Cardiac fibroblast (primary cell): ENCODE measurements around the gene MAP4K3.

Experiments used
- DNase-seq, 2 donors: peaks; one replicate each; pipeline versions ENCODE4 v3.0.0 to v3.0.0-alpha.2; 2010; ENCODE audit warnings: low read depth in 2 of 2
- H3K4me3 ChIP-seq, 2 donors: replicated peaks in 1 of 2; 1 replicate in 1 of 2; 2 replicates in 1 of 2; pipeline ENCODE4 v1.5.1; 2011; ENCODE audit warnings: low read depth in 2 of 2, low read length in 2 of 2, mild to moderate bottlenecking in 2 of 2, moderate library complexity in 1 of 2
- TF ChIP-seq, protein P1 (sequence below): IDR thresholded peaks from one replicate; pipeline ENCODE4 v1.5.1; 2011; ENCODE audit warnings: low read depth, mild to moderate bottlenecking, low read length, inconsistent platforms

The MAP4K3 gene

DNA sequence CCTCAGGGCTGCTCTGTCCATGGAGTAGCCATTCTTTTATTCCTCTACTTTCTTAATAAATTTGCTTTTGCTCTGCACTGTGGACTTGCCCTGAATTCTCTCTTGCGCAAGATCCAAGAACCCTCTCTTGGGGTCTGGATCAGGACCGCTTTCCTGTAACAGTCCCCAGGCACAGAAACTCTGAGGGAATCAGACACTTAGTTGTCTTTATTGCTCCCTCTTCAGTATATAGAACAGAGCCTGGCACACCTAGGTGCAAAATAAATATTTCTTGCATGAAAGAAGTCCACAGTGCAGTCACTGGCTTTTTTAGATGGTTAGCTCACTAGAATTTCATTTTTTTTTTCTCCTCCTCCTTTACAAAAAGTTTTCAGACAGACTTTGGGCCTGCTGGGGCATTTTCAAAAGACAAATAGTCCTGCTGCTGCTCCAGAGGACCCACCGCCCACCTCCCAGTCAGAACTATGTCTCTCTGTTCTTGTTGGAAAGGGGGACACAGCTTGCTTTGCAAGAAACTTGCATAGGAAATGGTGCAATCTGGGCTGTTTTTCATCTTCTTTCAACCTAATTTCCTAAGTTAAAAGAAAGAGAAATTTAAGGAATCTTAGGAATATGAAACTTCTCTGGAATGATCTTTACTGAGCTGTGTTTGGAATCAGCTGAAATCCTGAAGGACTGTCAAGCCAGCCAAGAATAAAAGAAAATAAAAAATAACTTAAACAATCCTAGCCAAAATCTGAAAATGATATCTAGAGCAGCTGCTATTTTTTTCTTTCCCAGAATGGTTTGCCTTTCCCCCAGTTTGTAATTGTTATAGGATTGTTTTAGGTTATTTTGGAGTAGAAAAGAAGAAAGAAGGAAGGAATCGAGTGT lies 31.7 kb upstream of the MAP4K3 start:
- DNase-seq = peak in 1 of 2 donors; percentile 80
- H3K4me3 ChIP-seq = no peak overlapping the region
- TF ChIP-seq, protein P1, sequence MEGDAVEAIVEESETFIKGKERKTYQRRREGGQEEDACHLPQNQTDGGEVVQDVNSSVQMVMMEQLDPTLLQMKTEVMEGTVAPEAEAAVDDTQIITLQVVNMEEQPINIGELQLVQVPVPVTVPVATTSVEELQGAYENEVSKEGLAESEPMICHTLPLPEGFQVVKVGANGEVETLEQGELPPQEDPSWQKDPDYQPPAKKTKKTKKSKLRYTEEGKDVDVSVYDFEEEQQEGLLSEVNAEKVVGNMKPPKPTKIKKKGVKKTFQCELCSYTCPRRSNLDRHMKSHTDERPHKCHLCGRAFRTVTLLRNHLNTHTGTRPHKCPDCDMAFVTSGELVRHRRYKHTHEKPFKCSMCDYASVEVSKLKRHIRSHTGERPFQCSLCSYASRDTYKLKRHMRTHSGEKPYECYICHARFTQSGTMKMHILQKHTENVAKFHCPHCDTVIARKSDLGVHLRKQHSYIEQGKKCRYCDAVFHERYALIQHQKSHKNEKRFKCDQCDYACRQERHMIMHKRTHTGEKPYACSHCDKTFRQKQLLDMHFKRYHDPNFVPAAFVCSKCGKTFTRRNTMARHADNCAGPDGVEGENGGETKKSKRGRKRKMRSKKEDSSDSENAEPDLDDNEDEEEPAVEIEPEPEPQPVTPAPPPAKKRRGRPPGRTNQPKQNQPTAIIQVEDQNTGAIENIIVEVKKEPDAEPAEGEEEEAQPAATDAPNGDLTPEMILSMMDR = no peak

DNA sequence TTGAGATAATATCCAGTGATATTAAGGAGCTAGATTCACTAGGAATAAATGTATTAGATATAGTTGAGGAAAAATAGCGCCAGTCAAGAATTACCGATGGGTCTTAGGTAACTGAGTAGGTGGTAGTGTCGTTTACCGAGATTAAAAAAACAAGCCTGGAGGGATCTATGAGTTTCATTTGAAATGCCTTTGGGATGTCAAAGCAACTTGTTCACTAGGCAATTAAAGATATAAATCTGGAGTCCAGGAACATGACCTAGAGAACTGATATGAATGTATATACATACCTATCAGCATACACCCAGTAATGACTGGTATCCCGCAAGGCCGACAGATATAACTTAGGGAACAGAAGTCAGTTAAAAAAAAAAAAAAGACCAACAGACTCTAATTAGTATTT lies 29.2 kb upstream of the MAP4K3 start:
- H3K4me3 ChIP-seq = no peak overlapping the region
- DNase-seq = no peak
- TF ChIP-seq, protein P1 = no peak

DNA sequence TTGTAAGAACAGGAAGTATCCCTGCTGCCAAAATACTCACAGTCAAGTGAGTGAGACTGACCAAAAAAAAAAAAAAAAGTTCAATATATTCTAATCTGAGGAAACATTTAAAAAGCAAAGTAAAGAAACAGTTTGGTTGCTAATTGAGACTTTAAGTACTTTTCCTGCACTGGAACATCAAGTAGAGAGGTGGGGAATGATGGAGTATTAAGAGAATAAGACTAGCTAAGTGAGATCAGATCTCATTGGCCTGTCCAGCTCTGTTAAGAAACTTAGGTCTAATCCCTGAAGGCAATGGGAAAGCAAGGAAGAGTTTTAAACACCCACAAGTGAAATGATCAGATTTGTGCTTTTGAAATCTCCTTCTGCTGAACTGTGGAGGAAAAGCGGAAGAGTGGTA lies 27.8 kb upstream of the MAP4K3 start:
- TF ChIP-seq, protein P1 = no peak
- no peak overlapping the region for H3K4me3 ChIP-seq
- no peak for DNase-seq

DNA sequence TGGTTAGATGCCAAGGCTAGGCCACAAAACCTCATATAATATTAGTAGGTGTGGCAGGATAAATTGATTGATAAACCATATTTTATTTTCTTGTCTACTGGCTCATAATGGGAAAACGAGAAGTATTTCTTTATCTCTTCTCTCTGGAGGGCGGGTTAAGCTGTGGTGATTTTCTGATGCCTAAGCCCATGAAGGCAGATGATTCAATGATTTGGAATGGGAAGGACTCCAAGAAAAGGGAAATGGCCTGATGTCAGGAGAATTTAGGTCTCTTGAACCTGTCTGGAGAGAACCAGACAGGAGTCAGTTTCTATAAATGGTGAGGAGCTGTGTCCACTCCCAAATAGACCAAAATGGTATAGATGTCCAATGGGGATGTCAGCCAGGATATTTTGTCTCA lies 18.7 kb upstream of the MAP4K3 start:
- no peak overlapping the region for H3K4me3 ChIP-seq
- peak; percentile 25 to 82 for DNase-seq
- TF ChIP-seq, protein P1 = no peak

DNA sequence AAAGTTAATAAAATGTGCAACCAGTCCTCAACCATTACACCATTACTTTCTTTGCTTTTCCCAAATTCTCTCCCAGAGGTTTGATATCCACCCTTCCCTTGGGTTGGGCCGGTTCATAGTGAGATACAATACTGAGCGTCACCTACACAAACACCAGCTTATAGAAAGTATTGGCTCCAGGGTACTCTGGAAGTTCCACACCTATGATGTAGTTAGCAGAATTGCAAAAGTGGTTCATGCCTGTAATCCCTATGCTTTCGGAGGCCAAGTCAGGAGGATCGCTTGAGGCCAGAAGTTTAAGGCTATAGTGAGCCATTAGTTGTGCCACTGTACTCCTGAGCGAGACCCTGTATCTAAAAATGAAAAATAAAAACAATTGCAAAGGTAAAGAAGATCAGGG lies 15.3 kb upstream of the MAP4K3 start:
- no peak for DNase-seq
- TF ChIP-seq, protein P1 = no peak
- no peak overlapping the region for H3K4me3 ChIP-seq

DNA sequence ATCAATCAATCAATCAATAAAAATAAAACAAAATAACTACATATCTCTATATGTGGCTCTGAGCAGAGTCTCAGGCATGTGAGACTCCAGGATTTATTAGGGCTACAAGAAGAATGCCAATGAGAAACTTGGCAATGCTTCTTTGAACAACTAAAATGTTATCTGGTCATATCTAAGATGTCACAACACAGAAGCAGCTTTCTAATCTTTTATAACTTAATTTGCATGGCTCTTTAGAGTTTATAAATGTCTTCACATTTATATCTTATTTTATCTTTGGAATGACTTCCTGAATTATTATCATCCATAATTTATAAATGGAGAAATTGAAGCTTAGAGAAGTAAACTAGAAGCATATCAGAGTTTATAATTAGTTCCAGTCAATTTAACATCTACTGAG lies 14.9 kb upstream of the MAP4K3 start:
- no peak for DNase-seq
- H3K4me3 ChIP-seq = no peak overlapping the region
- TF ChIP-seq, protein P1 = no peak

DNA sequence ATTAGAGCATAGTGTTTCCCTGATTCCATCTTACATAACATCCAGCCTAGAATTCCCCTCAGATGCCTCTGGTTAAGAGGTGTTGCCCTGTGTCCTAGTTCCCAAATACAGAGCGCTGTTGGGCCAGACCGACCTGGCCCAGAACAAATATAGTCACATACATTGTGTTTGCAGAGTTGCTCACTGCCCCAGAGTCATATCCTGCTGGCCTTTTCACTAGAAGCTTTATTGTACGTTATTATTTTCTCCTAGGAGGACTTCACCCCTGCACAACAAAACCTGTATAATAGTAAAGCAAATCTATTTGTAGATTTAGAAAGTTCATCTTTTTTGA lies 11.1 kb upstream of the MAP4K3 start:
- TF ChIP-seq, protein P1 = no peak
- H3K4me3 ChIP-seq = no peak overlapping the region
- DNase-seq = peak in 1 of 2 donors; percentile 41
